Gastrocnemius medialis (tissue), 4 donors: ENCODE measurements around the gene FNDC1.

Experiments used
- POLR2A ChIP-seq, 2 donors: fragments of 450-650 bp; IDR thresholded peaks; one replicate each; pipeline ENCODE4 v1.6.1; 2017; ENCODE audit warnings: antibody characterized with exemption in 2 of 2, mild to moderate bottlenecking in 2 of 2, moderate library complexity in 2 of 2
- TF ChIP-seq, protein P1 (sequence below), 5 experiments: fragments of 450-650 bp in 3 of 5; fragments of 200-600 bp in 2 of 5; sonication (generic) in 2 of 5; IDR thresholded peaks in 4 of 5; conservative IDR thresholded peaks in 1 of 5; 1 replicate in 4 of 5; 2 replicates in 1 of 5; pipeline ENCODE4 v1.5.1; 2016 to 2019; ENCODE audit warnings: antibody characterized with exemption in 5 of 5, mild to moderate bottlenecking in 3 of 5, moderate library complexity in 3 of 5

DNA sequence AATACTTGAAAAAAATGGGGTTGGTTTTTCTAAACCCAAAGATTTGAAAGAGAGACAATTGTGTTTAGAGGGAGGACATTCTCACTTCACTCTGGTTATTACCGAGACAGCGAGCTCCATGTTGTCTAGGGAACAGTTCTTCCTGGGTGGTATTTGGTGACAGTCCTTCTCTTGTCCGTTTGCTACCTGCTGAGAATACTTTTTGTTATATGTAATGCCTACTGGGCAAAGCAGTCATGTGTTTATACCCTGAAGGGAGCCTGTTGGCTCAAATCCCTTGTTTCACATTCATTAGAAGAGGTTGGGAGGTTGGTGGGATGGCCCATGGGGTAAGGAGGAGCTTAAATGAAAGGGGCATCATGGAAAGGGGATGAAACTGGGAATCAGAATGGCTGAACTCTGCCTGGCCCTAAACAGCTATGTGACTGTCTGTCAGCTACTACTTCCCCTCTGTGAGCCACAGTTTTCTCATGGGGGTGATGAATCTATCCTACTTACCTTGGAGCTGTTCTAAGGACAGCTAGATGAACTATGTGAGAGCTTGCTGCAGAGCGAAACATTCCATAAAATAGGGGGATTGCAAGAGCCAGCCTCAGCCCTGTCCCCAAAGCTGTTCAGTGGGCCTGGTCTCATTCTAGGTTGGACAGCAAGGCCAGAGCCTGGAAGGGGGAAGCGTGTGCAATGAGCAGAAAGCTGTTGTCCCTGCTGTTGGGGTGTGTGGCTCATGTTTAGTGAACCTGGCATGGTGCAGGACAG, 43.5 kb downstream of the FNDC1 start:
- TF ChIP-seq, protein P1, sequence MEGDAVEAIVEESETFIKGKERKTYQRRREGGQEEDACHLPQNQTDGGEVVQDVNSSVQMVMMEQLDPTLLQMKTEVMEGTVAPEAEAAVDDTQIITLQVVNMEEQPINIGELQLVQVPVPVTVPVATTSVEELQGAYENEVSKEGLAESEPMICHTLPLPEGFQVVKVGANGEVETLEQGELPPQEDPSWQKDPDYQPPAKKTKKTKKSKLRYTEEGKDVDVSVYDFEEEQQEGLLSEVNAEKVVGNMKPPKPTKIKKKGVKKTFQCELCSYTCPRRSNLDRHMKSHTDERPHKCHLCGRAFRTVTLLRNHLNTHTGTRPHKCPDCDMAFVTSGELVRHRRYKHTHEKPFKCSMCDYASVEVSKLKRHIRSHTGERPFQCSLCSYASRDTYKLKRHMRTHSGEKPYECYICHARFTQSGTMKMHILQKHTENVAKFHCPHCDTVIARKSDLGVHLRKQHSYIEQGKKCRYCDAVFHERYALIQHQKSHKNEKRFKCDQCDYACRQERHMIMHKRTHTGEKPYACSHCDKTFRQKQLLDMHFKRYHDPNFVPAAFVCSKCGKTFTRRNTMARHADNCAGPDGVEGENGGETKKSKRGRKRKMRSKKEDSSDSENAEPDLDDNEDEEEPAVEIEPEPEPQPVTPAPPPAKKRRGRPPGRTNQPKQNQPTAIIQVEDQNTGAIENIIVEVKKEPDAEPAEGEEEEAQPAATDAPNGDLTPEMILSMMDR (IDR thresholded peaks at IDR 0.05 in 4 of 5, conservative IDR thresholded peaks at IDR 0.05 in 1 of 5): no peak
- TF ChIP-seq POLR2A (IDR thresholded peaks at IDR 0.05): no peak
